ENCODE results near the gene ZNF746. TPM values are rescaled to one million over a fixed set of nuclear protein-coding genes. Genes with fewer than 3 reads are reported as not detected.

The ZNF746 gene
- total and polyA plus RNA-seq, 2 donors (not counting 3 experiments of a cell fraction or from before 2014, with no cell fraction given): 10.5 to 20.8 TPM

- Histone ChIP-seq H3K27ac (ENCODE audit: insufficient read depth, low read depth, low read length) (no peak overlapping the region), H3K36me3 (ENCODE audit: control insufficient read depth in 2 of 2, extremely low read depth in 1 of 2, insufficient read depth in 2 of 2, low read length in 2 of 2) (no peaks in the 10 kb centered on the region), H3K9me3 (replicated peaks; ENCODE audit: control insufficient read depth, insufficient read depth, low read length) (no peaks in the 10 kb centered on the region), H2AFZ (ENCODE audit: low read depth, low read length) (no peak overlapping the region), H3K9me1 (replicated peaks; ENCODE audit: control insufficient read depth, extremely low read depth, insufficient read depth, low read length) (no peaks in the 10 kb centered on the region), H3K79me2 (ENCODE audit: control insufficient read depth, insufficient read depth, low read length) (no peaks in the 10 kb centered on the region), H3K4me1 (ENCODE audit: control insufficient read depth, extremely low read depth, insufficient read depth, low read length) (no peaks in the 10 kb centered on the region), H3K27me3 (ENCODE audit: control insufficient read depth in 2 of 2, insufficient read depth in 2 of 2, low read length in 2 of 2) (peaks cover 0 to 1% of the 10 kb centered on the region in 2 experiments), H3K4me2 (ENCODE audit: insufficient read depth, low read length) (no peak overlapping the region), H3K4me3 (replicated peaks in 1 of 3; ENCODE audit: insufficient read depth in 1 of 3, low read depth in 1 of 3, low read length in 3 of 3) (no peak overlapping the region), H3K9ac (replicated peaks; ENCODE audit: extremely low read depth, insufficient read depth, low read length) (no peak overlapping the region), H4K20me1 (replicated peaks; ENCODE audit: control insufficient read depth, extremely low read depth, insufficient read depth, low read length) (no peaks in the 10 kb centered on the region)
- CTCF ChIA-PET: no interaction called here
- BruUV-seq (replicated peaks): no TSS peak
- FAIRE-seq (no peak), DNase-seq (ENCODE audit: low read depth, low spot score) (no peak)
- dilution Hi-C loops (cut with MboI; ENCODE audit: extremely low pct_ligation_motif_present, low sequenced_read_pairs): no loop called here
- intact Hi-C loops (cut with micrococcal nuclease): no loop called here
- TF ChIP-seq MYC (IDR thresholded peaks at IDR 0.05; ENCODE audit: low read depth, low read length) (no peak), GATA2 (IDR thresholded peaks at IDR 0.05; ENCODE audit: insufficient read depth, insufficient read length, low read depth, low read length) (no peak), FOS (IDR thresholded peaks at IDR 0.05; ENCODE audit: borderline replicate concordance, insufficient read depth, low read length) (no peak), JUN (IDR thresholded peaks at IDR 0.05; ENCODE audit: borderline replicate concordance, insufficient read depth, insufficient read length, low read depth) (no peak), EZH2 (IDR thresholded peaks at IDR 0.05; ENCODE audit: borderline replicate concordance, low read depth, low read length, severe bottlenecking) (no peak), MAX (IDR thresholded peaks at IDR 0.05; ENCODE audit: insufficient read depth, insufficient read length) (no peak), POLR2AphosphoS5 (IDR thresholded peaks at IDR 0.05; ENCODE audit: insufficient read depth, low read depth, low read length) (no peak), POLR2A (IDR thresholded peaks at IDR 0.05; ENCODE audit: low read depth, low read length) (no peak), CTCF (IDR thresholded peaks at IDR 0.05; ENCODE audit: extremely low read depth in 1 of 2, insufficient read depth in 1 of 2, low read depth in 1 of 2, low read length in 2 of 2) (no peak)
- POLR2A ChIA-PET: no interaction called here
Measured at GRCh38 chr7:149525280-149525679, 27.7 kb upstream of the ZNF746 start.
